ENCODE data around the gene OXER1.

DNA sequence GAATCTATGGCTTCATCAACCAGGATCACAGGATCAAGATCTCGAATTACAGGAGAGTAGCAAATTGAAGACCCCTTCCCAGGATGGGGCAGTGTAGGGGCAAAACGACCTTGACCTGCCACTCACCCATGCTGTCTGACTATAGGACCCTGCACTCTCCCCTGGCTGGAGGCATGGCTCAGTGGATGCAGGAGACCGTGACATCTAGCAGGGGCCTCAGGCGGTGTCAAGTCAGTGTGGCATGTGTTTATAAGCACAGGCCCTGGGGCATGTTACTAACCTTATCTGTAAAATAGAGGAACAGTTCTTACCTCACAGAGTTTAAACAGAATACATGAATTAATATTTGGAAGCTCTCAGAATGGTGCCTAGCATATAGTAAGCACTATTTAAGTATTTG is 24.9 kb upstream of the OXER1 start:
- TF ChIP-seq, protein P1, sequence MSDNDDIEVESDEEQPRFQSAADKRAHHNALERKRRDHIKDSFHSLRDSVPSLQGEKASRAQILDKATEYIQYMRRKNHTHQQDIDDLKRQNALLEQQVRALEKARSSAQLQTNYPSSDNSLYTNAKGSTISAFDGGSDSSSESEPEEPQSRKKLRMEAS (IDR thresholded peaks at IDR 0.05) = no peak
- TF ChIP-seq, protein P2, sequence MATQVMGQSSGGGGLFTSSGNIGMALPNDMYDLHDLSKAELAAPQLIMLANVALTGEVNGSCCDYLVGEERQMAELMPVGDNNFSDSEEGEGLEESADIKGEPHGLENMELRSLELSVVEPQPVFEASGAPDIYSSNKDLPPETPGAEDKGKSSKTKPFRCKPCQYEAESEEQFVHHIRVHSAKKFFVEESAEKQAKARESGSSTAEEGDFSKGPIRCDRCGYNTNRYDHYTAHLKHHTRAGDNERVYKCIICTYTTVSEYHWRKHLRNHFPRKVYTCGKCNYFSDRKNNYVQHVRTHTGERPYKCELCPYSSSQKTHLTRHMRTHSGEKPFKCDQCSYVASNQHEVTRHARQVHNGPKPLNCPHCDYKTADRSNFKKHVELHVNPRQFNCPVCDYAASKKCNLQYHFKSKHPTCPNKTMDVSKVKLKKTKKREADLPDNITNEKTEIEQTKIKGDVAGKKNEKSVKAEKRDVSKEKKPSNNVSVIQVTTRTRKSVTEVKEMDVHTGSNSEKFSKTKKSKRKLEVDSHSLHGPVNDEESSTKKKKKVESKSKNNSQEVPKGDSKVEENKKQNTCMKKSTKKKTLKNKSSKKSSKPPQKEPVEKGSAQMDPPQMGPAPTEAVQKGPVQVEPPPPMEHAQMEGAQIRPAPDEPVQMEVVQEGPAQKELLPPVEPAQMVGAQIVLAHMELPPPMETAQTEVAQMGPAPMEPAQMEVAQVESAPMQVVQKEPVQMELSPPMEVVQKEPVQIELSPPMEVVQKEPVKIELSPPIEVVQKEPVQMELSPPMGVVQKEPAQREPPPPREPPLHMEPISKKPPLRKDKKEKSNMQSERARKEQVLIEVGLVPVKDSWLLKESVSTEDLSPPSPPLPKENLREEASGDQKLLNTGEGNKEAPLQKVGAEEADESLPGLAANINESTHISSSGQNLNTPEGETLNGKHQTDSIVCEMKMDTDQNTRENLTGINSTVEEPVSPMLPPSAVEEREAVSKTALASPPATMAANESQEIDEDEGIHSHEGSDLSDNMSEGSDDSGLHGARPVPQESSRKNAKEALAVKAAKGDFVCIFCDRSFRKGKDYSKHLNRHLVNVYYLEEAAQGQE (IDR thresholded peaks at IDR 0.05) = no peak
- no peak for TF ChIP-seq GABPA (IDR thresholded peaks at IDR 0.05 in 1 of 2, conservative IDR thresholded peaks at IDR 0.05 in 1 of 2)
- no peak for TF ChIP-seq SP1 (IDR thresholded peaks at IDR 0.05)
- TF ChIP-seq, protein P3, sequence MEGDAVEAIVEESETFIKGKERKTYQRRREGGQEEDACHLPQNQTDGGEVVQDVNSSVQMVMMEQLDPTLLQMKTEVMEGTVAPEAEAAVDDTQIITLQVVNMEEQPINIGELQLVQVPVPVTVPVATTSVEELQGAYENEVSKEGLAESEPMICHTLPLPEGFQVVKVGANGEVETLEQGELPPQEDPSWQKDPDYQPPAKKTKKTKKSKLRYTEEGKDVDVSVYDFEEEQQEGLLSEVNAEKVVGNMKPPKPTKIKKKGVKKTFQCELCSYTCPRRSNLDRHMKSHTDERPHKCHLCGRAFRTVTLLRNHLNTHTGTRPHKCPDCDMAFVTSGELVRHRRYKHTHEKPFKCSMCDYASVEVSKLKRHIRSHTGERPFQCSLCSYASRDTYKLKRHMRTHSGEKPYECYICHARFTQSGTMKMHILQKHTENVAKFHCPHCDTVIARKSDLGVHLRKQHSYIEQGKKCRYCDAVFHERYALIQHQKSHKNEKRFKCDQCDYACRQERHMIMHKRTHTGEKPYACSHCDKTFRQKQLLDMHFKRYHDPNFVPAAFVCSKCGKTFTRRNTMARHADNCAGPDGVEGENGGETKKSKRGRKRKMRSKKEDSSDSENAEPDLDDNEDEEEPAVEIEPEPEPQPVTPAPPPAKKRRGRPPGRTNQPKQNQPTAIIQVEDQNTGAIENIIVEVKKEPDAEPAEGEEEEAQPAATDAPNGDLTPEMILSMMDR (IDR thresholded peaks at IDR 0.05; ENCODE audit: low read depth, low read length, missing input control) = no peak
- no peak for TF ChIP-seq TAF1 (conservative IDR thresholded peaks at IDR 0.05)
- TF ChIP-seq HNF4G (IDR thresholded peaks at IDR 0.05) = no peak

Data from liver (tissue), 3 donors.